Urothelium cell line (cell line): ENCODE data around the gene PSMB11.
"Not testable (repeated sequence)": the region's sequence is repeated elsewhere in the genome, so short reads cannot be mapped to it uniquely, and the experiment has no call there.

Experiments
- DNase-seq: peaks from one replicate; pipeline ENCODE4 v3.0.0; 2011; ENCODE audit warnings: low spot score, mixed read lengths
- FAIRE-seq: peaks from 2 replicates; lab custom pipeline; 2011; peaks lifted over from hg19 to GRCh38; lab: Jason Lieb, UNC

Gene PSMB11

GRCh38 chr14:23042162-23042965, at the start of gene PSMB11:
PSMB11 (plus strand) TSS chr14:23042212; CDS start chr14:23042226, 14 bp downstream.
- FAIRE-seq, result peak; percentile 56
- no peak for DNase-seq

- no peak for FAIRE-seq
- DNase-seq, result no peak
These were observed 48.5 kb upstream of the PSMB11 start for GRCh38 chr14:22993517-22993916.

GRCh38 chr14:22994762-22995275, 47.2 kb upstream of the PSMB11 start:
- no peak for FAIRE-seq

GRCh38 chr14:22995889-22996625, 46.0 kb upstream of the PSMB11 start:
- FAIRE-seq, result no peak

More at GRCh38 chr14:22994762-22995275, 47.2 kb upstream of the PSMB11 start:
- peak; percentile 29 for DNase-seq

GRCh38 chr14:22996768-22997654, 45.0 kb upstream of the PSMB11 start:
- DNase-seq, result no peak

More at GRCh38 chr14:22995889-22996625, 46.0 kb upstream of the PSMB11 start:
- DNase-seq, result no peak

GRCh38 chr14:22997676-22998323, 44.2 kb upstream of the PSMB11 start:
- no peak for FAIRE-seq

More at GRCh38 chr14:22996768-22997654, 45.0 kb upstream of the PSMB11 start:
- FAIRE-seq, result no peak

GRCh38 chr14:22998329-22999012, 43.5 kb upstream of the PSMB11 start:
- no peak for FAIRE-seq
- DNase-seq, result no peak

More at GRCh38 chr14:22997676-22998323, 44.2 kb upstream of the PSMB11 start:
- no peak for DNase-seq

- no peak for FAIRE-seq
- no peak for DNase-seq
These were observed 41.2 kb upstream of the PSMB11 start for GRCh38 chr14:23000860-23001259.

- DNase-seq (no peak), FAIRE-seq (no peak)
These were observed 39.4 kb upstream of the PSMB11 start for GRCh38 chr14:23002592-23002991.

- DNase-seq, FAIRE-seq: not testable (repeated sequence)
These were observed 37.7 kb upstream of the PSMB11 start for GRCh38 chr14:23004274-23004673.

GRCh38 chr14:23005451-23006187, 36.4 kb upstream of the PSMB11 start:
- no peak for DNase-seq
- FAIRE-seq, result no peak

GRCh38 chr14:23006188-23006534, 35.9 kb upstream of the PSMB11 start:
- no peak for DNase-seq
- no peak for FAIRE-seq

- FAIRE-seq, result peak; percentile 89
- DNase-seq, result peak; percentile 97
These were observed 35.2 kb upstream of the PSMB11 start for GRCh38 chr14:23006544-23007419.

- FAIRE-seq, result no peak
- no peak for DNase-seq
These were observed 33.2 kb upstream of the PSMB11 start for GRCh38 chr14:23008831-23009230.

GRCh38 chr14:23009483-23009938, 32.5 kb upstream of the PSMB11 start:
- DNase-seq, result no peak
- FAIRE-seq, result no peak

- FAIRE-seq (no peak), DNase-seq (peak; percentile 92)
These were observed 31.9 kb upstream of the PSMB11 start, which contains the start of gene C14orf93 for GRCh38 chr14:23009939-23010726. C14orf93 (minus strand) TSS chr14:23010143; CDS start chr14:22999023, 11,120 bp downstream.
